Psoas muscle (tissue), 8 donors: ENCODE measurements around the gene YIPF3. TPM values are rescaled to one million over a fixed set of nuclear protein-coding genes. Genes with fewer than 3 reads are reported as not detected.

Experiments
- ATAC-seq, 4 donors: fragments of 200-7000 bp; cut with Tn5 transposase; one replicate each; pipeline ENCODE4 v1.9.1; 2020; ENCODE audit warnings: moderate library complexity in 3 of 4, mild to moderate bottlenecking in 2 of 4
- DNase-seq, 2 donors: peaks; one replicate each; pipeline ENCODE4 v3.0.0-alpha.2; 2020
- H3K27ac ChIP-seq: fragments of 200-600 bp; one replicate; pipeline ENCODE4 v1.8.0; 2022
- H3K27me3 ChIP-seq, 3 donors: fragments of 200-600 bp in 1 of 3; one replicate each; pipeline versions ENCODE4 v1.6.1 to v1.8.0; 2013 to 2022; ENCODE audit warnings: low read length in 2 of 3, mild to moderate bottlenecking in 2 of 3, moderate library complexity in 1 of 3; ENCODE audit not compliant: insufficient read depth in 3 of 3
- H3K36me3 ChIP-seq, 2 donors: fragments of 200-600 bp in 1 of 2; one replicate each; pipeline versions ENCODE4 v1.6.1 to v1.8.0; 2013 to 2022; ENCODE audit warnings: low read depth in 1 of 2, mild to moderate bottlenecking in 1 of 2, moderate library complexity in 1 of 2; ENCODE audit not compliant: insufficient read depth in 1 of 2
- H3K4me1 ChIP-seq: fragments of 200-600 bp; one replicate; pipeline ENCODE4 v1.8.0; 2022
- H3K4me3 ChIP-seq: fragments of 200-600 bp; one replicate; pipeline ENCODE4 v1.8.0; 2022; ENCODE audit warnings: mild to moderate bottlenecking
- H3K9me3 ChIP-seq: fragments of 200-600 bp; one replicate; pipeline ENCODE4 v1.8.0; 2022
- WGBS, 3 donors: extraction: QIAGEN DNeasy Blood & Tissue Kit; methylation state at CpG; one replicate each; pipeline versions ENCODE4 v1.1.6 to v1.1.7; 2013; 5-methylcytosine and 5-hydroxymethylcytosine counted together
- intact Hi-C, 2 donors: fragments of 100-400 bp; cut with DNase I; formaldehyde crosslinking; loops; one replicate each; pipeline versions ENCODE4 v1.11.0 to v1.14.2; 2022
- polyA plus RNA-seq, 3 donors: library from polyadenylated mRNA; stranded (reverse); fragments of 200-250 nt; gene quantifications; one replicate each; pipeline ENCODE4 v1.2.3, GENCODE V29; 2013
- total RNA-seq, 4 donors: library from RNA; stranded (reverse); fragmentation: NEBNext Ultra II Directional in 2 of 4; extraction: Animal tissue kit (Norgen Biotek cat#: 25700) in 2 of 4; gene quantifications; one replicate each; pipeline versions ENCODE4 v1.2.1 to v1.2.4, GENCODE V29; 2021 to 2023
- TF ChIP-seq, protein P1 (sequence below): fragments of 200-600 bp; IDR thresholded peaks from one replicate; pipeline ENCODE4 v1.8.0; 2022; ENCODE audit warnings: antibody characterized with exemption
- donor health status: healthy with polysubstance abuse.
- donor health status: DM: no; HTN: no; CAD: no; lungs with moderate emphysema.
- donor health status: Bipolar disorder and iron deficiency.
- donor health status: healthy.
- donor health status: DM: yes; HTN: yes; CAD: no.
- donor health status: DM: no; HTN: no; CAD: no.
- donor health status: DM: no; HTN: no; CAD: no.
- donor health status: DM: yes; HTN: yes; CAD: no.

The YIPF3 gene
- total and polyA plus RNA-seq, 7 donors, result 57.7 to 91.5 (median 67.6) TPM

DNA sequence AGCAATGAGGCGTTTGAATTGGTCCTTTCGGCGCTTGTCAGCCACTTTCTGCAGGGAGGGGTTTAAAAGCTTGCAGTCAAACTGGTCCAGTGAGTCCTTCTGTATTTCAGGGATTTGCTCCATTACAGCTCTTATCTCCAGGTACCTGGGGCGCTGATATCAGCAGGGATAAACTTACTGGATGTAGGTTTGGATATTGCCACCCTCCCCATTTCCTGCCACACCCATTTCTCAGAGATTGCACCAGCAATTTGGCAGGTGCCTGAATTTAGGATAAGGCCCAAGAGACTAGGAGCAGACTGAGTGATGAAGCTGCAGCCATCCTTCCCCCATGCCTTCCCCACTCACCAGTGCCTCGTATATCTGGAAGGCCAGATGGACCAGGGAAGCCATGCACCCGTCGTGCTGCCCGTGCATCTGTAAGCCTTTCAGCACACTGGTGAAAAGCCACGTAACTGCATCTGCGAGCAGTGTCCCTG, 7.8 kb upstream of the YIPF3 start:
- H3K36me3 ChIP-seq, result peaks cover 30 to 100% of the 10 kb centered on the region in 2 donors
- intact Hi-C loops, result no loop called here
- 81 to 88% (median 86%) methylated on average over 10 of the region's 10 CpGs for WGBS, 3 donors

DNA sequence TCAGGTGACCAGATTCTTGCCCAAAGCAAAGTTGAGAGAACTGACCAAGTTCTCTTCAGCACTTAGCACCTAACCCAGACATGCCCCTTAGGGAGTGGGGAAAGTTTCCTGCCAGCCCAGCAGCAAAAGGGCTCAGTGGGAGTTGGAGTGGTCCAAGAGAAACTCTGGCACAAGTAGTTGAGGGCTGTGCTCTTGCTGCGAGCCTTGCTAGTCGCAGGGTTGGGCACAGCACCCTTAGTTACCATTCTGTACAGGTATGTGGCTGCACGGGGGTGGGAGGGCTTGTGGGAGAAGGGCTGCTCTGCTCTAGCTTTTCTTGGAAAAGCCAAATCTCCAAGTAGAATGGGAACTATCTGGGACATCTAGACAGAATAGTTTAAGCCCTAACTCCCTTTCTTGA, 6.6 kb upstream of the YIPF3 start:
- WGBS, 3 donors, result 77 to 86% (median 85%) methylated on average over 3 of the region's 3 CpGs
- Histone ChIP-seq H3K4me1 (peaks cover 5% of the 10 kb centered on the region), H3K4me3 (no peak overlapping the region), H3K27ac (no peak overlapping the region), H3K9me3 (no peaks in the 10 kb centered on the region), H3K36me3 (peaks cover 27 to 92% of the 10 kb centered on the region in 2 donors), H3K27me3 (no peaks in the 10 kb centered on the region)
- no peak for DNase-seq
- intact Hi-C loops, result no loop called here
- TF ChIP-seq, protein P1, sequence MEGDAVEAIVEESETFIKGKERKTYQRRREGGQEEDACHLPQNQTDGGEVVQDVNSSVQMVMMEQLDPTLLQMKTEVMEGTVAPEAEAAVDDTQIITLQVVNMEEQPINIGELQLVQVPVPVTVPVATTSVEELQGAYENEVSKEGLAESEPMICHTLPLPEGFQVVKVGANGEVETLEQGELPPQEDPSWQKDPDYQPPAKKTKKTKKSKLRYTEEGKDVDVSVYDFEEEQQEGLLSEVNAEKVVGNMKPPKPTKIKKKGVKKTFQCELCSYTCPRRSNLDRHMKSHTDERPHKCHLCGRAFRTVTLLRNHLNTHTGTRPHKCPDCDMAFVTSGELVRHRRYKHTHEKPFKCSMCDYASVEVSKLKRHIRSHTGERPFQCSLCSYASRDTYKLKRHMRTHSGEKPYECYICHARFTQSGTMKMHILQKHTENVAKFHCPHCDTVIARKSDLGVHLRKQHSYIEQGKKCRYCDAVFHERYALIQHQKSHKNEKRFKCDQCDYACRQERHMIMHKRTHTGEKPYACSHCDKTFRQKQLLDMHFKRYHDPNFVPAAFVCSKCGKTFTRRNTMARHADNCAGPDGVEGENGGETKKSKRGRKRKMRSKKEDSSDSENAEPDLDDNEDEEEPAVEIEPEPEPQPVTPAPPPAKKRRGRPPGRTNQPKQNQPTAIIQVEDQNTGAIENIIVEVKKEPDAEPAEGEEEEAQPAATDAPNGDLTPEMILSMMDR, result no peak
- ATAC-seq, result peak in 2 of 4 donors; percentile 12 to 26

More for the DNA sequence above, 7.8 kb upstream of the YIPF3 start:
- TF ChIP-seq, protein P1, result no peak
- no peak overlapping the region for H3K27ac ChIP-seq
- no peak for ATAC-seq
- no peaks in the 10 kb centered on the region for H3K27me3 ChIP-seq
- no peaks in the 10 kb centered on the region for H3K9me3 ChIP-seq
- H3K4me3 ChIP-seq, result no peak overlapping the region
- DNase-seq, result no peak
- H3K4me1 ChIP-seq, result no peaks in the 10 kb centered on the region

DNA sequence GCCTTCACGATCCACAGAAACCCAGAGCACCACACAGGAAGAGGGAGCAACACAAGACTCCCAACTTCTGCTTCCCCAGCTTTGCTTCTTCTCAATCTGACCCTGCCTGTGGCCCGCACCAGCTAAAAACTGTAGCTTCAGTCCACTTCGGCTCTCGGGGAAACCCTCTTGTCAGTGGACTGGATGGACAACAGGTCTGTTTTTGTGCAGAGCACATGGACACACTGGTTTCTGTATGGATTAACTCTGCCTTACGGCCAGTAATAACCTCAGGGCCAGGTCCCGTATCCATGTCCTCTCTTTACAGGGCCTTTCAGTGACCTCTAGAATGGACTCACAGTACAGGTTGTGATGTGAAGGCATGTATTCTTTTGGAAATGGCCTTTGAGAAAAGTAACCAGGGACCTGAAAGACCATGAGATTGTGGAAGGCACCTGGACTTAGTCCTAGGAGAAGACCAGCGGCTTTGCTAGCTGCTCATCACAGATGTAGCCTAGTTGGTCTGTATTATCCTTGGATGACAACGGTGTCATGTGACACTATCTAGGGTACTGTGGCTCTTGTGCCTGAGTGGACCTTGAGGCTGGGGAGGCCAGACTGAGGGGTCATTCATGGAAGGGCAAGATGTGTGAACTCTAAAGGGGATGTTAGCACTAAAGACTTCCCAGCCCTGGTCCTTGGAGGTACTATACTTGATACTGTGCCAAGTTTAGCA, 6.0 kb upstream of the YIPF3 start:
- intact Hi-C loops, result no loop called here
- no peak overlapping the region for H3K4me3 ChIP-seq
- no peaks in the 10 kb centered on the region for H3K9me3 ChIP-seq
- ATAC-seq (peak in 3 of 4 donors; percentile 18 to 22 (median 20)), DNase-seq (no peak)
- 84 to 89% (median 88%) methylated on average over 8 of the region's 8 CpGs for WGBS, 3 donors
- H3K27me3 ChIP-seq, result no peaks in the 10 kb centered on the region
- no peak overlapping the region for H3K27ac ChIP-seq
- H3K36me3 ChIP-seq, result peaks cover 26 to 87% of the 10 kb centered on the region in 2 donors
- TF ChIP-seq, protein P1, result no peak
- H3K4me1 ChIP-seq, result peaks cover 11% of the 10 kb centered on the region

DNA sequence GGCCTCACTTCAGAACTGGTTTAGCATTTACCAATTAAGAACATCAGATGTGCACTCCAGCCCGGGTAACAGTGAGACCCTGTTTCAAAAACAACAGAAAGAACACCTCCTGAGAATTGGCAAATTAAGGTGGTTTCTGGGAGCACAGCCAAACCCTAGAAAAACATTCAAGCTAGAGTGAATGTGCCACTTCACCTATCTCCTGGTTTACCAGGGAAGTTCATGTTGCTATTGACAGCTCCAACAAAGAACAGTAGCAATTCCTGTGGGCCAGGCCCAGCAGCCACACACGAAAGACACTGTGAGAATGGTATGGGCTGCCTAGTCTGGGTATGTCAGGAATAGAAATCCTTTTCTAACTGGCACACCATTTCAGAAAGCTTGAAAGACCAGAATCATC, 5.1 kb upstream of the YIPF3 start:
- DNase-seq (no peak), ATAC-seq (no peak)
- Histone ChIP-seq H3K27ac (no peak overlapping the region), H3K27me3 (no peaks in the 10 kb centered on the region), H3K9me3 (no peaks in the 10 kb centered on the region), H3K36me3 (peaks cover 21 to 78% of the 10 kb centered on the region in 2 donors), H3K4me3 (no peak overlapping the region), H3K4me1 (peaks cover 13% of the 10 kb centered on the region)
- intact Hi-C loops, result no loop called here
- WGBS, 3 donors, result 69 to 79% (median 77%) methylated on average over 2 of the region's 2 CpGs
- TF ChIP-seq, protein P1, result no peak
